Dermis blood vessel endothelial cell (primary cell): ENCODE results near the gene ABHD5. TPM values are rescaled to one million over a fixed set of nuclear protein-coding genes. Genes with fewer than 3 reads are reported as not detected.
A peak's percentile ranks its signal among the peaks of the same experiment; 100 is the strongest.

Experiments used
- DNase-seq: peaks from one replicate; pipeline ENCODE4 v3.0.0; 2010
- total RNA-seq: library from RNA; depleted of rRNA; stranded (reverse); fragments of >200 nt; gene quantifications from 2 replicates; pipeline ENCODE4 v1.2.3, GENCODE V29; 2014

Gene ABHD5
- total RNA-seq, 1 donor from 2014 or later = 28.9 TPM

DNA sequence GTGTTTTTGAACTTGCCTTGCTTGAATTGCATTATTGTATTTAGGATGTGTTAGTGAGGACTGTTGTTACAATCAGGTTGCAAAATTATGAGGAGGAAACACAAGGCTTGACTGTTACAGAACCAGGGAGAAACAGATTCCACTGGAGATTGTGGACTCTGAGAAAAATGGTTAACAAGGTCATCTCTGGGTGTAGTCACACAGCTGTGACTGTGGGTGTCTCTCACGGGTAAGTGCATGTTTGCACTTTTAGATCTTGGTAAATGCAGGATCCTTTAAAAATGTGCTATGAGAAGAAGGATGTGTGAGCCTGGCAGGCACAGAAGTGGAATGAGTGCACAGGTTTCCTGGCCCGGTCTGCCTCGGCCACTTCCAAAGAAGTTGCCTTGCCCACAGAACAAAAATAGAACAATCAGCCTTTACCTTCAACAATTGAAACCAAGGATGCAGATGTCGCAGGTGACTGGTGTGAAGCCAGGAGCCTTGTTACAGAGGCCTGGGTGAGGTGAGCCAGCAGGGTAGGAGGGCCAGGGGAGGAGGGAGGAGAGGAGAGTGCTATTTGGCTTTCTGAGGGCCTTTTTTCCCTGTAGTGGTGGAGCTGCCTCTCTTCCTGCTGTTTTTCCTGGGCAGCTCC is 68.0 kb downstream of the ABHD5 start:
- DNase-seq = peak; percentile 27

DNA sequence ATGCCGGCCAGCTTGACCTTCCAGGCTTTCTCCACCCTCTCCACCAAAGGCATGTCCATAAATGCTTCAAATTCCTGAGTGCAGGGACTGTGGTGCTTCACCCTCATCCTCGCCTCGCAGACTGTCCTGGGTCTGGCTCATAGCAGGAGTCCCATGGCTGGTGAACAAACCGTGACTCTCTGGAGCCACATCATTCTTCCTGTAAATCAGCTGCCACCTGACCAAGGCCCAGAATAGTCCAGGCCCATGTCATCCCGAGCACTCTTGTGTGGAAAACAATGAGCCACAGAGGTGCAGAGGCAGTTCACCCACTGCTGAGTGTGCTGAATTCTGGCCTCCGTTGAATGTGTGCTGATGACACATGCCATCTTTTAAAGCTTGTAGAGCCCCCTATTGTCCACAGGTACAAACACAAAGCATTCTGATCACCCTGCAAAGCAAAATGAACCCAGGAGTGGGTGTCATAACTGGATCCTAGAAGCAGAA is 68.6 kb downstream of the ABHD5 start:
- peak; percentile 79 for DNase-seq

DNA sequence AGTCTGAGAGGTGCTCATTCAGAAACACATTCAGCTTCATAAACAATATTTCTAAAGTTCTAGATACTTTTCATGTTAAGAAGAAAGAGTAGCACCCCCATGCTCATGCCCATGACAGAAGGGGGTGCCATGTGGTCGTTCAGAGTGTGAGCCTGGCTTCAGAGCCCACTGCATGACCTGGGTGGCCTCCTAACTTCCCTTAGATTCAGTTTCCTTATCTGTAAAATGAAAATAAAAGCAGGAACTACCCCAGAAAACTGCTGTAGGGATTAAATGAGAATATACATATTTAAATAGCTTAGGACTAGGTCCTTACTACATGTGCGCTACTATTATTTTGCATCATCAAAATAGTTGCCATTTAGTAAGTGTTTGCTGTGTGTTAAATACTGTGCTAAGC is 69.2 kb downstream of the ABHD5 start:
- DNase-seq = no peak

DNA sequence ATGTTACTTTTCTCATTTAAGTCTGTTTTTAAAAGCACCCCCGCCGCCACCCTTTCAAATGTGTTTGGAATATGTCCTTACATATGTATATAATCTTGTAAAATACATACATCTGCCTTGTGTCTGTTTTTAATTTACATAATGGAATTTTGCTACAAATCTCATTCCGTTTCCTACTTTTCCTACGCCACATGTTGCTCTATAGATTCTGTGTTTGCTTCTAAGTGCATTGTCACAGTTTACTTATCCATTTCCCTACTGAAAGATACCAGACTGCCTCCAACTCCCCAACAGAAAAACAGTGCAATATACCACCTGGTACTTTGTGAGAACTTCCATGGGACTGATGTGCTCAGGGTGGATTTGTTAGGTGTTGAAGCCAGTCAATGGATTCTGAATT is 70.2 kb downstream of the ABHD5 start:
- DNase-seq = no peak

DNA sequence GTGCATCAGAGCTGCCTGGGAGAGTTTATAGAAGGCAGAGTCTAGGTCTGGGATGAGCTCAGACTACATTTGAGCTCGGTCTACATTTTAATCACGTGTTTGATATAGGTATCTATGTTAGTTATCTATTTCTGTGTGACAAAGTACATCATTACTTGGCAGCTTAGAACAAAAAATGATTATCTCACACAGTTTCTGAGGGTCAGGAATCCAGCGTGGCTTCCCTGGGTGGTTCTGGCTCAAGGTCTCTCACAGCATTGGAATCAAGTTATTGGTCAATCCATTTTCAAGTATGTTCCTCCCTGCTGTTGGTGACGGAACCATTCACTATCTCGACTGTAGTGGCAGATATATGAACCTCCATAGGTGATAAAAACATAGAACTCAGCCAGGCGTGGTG is 71.7 kb downstream of the ABHD5 start:
- no peak for DNase-seq

DNA sequence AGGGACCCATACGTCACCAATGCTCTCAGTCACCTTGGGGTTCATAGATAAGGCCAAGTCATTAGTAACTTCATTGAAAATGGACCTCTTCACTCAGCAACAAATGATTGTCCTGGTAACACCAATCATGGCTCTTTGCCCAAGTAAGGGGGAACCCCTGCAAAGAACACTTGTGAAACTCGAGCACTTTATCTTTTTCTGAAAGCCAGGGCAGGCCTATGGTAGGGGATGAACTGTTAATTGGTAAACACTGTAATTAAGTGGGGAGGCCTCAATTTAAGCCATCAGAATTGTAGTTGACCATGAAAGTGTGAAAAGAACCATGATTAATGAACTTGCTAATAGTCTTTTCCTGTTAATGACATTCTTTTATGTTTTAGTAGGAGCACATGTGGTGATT is 73.3 kb downstream of the ABHD5 start:
- DNase-seq = no peak

DNA sequence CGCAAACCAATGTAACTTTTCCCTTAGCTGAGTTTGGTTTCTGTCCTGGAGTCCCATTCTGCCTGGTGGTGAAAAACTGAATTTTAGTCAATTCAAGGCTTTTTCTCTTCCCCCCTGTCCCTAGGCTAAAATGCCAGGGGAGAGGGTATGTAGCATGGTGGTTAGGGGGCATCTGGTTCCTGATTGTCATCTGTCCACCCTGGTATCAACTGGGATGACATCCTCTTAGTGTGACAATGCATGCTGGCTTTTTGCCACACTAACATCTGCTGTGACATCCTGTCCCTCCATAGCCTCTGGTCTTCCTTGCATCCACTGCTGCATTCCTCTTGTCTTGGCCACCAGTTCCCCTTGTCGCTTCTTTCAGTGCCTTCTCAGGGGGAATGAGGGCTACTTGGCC is 73.7 kb downstream of the ABHD5 start:
- no peak for DNase-seq

DNA sequence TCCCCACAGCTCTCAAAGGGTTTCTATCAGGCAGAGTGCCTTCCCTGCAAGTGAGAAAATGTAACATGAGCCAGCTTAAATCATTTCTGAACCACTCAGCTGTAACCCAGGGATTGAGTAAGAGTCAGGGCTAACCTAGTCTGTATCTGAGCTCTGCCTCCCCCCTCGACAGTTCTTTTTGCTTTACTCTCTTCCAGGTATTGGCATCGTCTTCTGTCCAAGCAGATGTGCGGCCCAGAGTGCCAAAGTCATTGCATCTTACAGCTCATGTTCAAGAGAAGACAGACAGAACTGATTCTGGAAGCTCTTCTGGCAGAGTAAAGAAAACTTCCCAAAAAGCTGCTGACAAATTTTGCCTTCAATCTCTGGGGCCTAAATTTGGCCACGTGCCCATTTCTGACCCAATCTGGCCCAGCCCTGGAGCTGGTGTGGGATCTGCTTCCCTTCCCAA is 74.8 kb downstream of the ABHD5 start:
- no peak for DNase-seq

DNA sequence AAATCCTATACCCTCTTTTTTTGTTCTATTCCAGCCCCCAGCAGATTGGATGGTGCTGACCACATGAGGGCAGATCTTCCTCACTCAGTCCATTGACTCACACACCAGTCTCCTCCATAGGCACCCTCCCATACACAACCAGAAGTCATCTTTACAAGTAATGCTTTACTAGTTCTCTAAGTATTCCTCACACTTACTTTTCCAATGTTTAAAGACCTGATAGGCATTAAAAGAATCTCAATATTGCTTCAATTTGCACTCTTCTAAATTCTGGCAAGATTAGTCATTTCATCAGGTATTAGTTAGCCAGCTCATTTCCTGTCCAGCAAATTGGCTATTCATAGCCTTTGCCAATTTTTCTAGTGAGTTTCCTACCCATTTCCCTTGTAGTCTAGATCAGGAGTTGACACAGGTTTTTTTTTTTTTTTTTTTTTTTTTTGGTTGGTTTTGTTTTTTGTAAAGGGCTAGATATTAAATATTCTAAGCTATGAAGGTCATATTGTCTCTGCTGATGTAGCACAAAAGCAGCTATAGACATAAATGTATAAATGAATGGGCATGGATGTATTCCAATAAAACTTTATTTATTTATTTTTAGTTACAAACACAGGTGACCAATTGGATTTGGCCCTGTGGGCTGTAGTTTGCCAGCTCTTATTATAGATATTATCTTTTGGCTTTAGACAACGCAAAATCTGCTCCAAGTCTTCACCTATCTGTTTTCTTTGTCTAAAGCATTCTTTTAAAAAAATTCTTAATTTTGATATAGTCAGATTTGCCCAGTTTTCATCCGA is 76.1 kb downstream of the ABHD5 start:
- DNase-seq = peak; percentile 83

DNA sequence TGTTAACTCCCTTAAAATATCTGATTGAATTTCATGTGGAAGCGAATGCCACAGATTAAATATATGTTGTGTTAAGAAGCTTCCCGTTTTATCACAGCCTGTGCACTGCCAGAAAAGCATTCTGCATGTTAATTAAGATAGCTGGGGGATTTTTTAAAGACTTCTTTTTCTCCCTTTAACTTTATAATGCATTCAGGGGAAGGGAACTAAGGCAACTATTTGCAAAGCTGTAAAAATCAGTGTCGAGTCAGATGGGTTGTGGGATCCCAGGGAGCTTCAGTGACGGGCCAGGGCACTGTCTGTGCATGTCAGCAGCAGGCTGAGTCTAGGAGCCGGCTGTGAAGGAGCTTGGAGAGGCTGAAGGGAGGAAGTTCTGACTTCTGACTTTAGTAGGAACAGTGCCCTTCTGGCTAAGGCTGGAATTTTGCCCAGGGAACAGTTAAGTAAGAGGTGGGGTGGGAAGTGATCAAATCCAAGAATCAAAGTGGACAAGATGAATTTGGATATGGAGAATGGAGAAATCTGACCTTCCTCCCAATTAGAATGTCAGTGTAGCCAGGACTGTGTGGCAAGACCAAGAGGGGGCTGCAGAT is 77.7 kb downstream of the ABHD5 start:
- peak; percentile 70 for DNase-seq

DNA sequence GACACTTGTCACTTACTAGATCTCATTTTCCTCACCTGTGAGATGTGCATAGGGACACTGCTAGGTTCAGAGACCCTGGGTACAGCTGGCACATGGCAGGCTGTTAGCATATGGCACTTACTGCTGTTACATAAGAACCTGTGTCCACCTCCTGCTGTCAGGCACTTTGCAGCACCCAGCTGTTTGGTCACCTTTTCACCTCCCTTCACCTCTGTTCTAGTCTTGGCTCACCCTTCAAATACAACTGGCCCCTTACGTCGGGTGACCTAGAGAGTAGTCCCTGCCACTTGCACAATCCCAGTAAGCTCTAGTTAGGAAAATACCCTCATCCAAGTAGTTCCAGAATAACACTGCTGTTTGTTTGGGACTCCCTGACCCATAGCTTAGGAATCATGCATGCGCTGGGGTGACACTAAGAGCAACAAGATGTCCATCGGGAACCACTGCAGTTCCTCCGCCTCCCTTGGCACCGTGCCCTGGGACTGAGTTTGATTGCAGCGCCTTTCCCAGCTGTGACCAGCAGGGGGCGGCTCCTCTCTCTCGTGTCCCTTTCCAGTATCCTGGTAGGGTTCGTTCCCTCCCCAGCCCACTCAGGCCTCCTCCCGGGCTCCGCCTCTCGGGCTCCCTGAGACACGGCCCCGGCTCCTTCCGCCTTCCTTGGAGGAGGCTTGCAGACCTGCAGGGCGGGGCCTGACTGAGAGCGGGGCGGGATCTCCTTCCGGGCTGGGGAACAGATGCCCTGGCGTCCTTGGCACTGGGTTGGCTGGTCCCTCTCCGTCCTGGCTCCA is 78.6 kb downstream of the ABHD5 start:
- DNase-seq = peak; percentile 96

DNA sequence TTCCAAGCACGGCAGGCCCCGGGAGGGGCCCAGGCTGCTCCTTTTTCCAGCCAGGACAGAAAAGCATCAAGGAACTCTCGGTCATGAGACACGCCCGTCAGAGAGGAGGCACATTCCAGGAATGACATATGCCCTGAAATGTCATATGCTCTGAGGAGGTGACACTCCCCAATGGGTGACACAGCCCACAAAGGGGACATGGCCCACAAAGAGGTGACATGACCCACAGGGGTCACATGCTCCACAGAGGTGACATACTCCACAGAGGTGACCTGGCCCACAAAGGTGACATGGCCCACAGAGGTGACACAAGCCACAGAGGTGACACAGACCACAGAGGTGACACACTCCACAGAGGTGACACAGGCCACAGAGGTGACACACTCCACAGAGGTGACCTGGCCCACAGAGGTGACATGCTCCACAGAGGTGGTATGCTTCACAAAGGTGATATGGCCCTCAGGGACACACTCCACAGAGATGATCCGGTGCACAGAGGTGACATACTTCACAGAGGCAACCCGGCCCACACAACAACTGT is 79.2 kb downstream of the ABHD5 start:
- DNase-seq = no peak

DNA sequence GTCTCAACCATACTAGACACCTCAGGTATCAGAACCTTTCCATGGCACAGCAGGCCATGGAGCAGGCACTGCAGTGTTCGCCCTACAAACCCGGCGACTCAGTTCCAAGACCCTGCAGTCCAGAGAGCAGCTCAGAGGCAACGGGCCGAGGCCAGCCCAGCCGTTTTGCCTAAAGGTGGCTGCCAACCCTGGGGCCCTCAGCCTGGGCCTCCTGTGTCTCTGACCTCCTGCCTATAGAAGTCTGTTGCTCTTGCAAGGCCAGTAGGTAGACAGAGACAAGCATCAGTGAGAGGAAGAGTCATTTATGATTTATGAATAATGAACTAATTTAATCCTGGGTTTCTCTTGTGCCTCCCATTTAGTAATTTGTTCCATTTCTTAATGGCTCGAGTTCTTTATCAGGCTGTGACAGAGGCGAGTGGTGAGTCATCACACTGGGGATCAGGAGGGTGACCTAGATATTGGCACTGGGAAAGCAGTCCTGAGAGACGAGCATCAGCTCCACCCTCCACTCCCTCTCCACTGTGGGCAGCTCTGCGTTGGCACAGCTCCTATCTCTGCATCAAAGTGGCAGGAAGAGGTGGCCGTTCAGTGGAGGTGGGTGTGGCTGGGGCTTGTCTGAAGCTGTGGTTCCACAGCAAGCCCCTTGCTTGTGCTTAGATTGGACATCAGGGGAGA is 79.8 kb downstream of the ABHD5 start:
- DNase-seq = peak; percentile 59

DNA sequence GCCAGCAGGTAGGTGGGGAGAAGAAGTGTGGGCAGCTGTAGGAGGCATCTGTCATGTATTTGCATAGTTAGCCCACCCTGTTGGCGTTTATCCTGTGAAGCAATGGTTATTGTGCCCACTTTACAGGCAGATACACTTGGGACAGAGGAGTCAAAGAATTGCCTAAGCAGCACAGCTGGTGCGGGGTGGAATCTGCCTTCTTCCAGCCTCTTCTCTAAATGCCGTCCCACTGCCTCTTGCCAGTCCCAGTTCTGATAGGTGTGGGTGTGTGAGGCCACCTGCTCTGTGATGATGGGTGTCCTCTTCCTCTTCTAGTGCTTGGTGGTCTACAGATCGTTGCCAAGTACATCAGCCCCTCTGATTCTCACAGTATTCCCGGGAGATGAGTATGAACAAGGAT is 80.9 kb downstream of the ABHD5 start:
- no peak for DNase-seq

DNA sequence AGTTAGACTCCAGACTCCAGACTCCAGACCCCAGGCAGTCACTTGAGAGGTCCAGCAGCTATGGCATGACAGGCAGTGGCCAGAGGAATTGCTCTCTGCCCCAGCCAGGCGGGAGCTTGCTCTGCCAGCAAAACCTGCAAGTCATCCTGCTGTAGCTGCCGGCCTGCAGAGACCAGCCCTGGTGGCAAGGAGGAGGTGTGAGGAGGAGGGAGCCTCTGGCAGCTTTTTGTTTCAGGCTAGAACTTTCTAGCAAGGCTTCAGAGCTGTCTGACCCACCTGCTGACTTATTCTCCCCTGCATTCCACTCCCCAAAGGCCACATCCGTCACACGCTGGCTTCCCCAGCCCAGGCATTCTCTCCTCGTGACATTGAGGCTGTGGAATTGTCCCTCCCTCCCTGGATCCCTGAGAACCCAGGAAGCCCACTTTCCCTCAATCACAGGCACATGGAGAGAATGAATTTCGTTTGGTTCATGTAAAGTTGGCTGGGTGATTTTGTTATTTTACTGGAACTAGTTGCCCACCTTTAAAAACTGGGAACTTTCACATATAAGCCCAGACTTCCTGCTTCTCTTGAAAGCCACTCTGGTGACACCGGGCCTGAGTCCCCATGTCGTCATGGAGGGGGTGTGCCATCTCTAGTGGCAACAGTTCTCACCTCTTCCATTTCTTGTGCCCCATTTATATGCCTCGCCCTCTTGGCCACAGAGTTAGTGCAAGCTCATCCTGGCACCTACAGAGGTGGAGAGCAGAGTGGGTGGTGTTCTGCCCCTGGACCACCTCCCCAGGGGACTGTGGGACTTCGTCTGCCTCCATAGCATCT is 82.7 kb downstream of the ABHD5 start:
- DNase-seq = no peak

DNA sequence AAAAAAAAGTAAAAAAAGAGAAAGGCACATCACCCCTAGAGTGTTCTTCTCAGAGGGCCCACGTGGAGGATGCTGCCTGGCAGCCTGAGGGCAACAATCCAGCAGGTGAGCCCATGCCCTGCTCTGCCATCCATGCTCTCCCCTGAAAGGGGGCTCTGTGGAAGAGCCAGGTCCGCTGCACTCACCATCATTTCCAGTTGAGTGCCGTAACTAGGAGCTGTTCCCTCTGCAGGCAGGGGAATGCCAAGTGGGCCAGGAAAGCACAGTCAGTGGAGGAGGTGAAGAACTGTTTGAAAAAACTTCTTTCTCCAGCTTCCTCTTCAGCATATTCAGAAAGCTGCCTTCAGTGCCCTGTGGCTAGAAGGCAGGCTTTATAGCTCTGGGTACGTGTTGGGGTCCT is 84.1 kb downstream of the ABHD5 start:
- DNase-seq = no peak

DNA sequence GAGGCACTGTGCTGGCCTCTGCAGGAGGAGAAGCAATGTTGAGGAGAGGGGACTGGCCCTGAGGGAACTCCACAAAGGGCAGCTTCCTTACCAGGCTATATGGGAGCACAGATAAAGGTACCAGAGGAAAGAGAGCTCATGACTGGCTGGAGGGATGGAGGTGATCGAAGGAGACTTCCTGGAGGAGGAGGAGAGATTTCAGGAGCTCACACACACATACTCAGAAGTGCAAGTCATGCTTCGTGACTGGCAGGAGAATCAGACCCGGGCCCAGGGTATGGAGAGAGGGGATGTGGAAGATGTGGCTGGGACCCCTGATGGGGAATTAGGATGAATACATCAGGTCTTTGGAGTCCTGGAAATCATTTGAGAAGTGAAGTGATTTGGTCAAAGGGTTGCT is 85.4 kb downstream of the ABHD5 start:
- no peak for DNase-seq

DNA sequence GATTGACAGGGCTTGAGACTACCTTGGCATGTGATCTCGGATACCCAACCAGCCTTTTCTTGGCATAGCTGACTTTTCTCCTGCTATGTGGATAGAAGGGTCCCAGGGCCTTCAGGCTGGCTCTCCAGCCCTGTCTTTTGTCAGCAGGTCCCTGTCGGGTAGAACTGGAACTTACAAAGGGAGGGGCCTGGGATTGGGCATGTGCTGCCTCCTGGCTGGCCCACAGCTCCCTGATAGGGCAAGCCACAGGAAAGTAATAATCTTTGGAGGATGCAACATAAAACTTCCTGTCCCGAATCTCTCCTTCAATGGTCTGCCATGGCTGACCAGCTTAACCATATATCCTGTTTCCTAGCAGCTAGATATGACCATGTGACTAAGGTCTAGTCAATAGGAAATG is 89.1 kb downstream of the ABHD5 start:
- DNase-seq = no peak

DNA sequence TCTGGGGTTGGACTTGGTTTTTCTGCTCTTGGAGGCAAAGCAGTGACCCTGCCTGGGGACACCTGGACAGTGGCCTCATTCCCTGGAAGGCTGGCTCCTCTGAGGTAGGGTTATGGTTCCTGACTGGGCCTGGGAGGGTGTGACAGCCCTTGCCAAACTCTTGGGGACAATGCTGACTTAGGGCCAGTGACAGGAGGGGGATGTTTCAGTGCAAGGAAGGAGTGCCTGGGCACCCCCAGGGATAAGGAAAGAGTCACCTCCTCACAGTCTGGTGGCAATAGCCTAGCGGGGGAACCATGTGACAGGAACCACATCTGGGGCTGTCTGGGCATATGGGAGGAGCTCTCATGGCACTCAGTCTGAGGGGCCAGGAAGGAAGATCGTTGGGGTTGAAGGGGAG is 91.8 kb downstream of the ABHD5 start:
- no peak for DNase-seq
